Caco-2 (cell line): ENCODE data around the gene PIP4K2A. TPM values are rescaled to one million over a fixed set of nuclear protein-coding genes. Genes with fewer than 3 reads are reported as not detected.

Source experiments
- BruUV-seq: library from RNA; stranded (reverse); fragments of 400-500 nt; replicated peaks from 2 replicates; lab custom pipeline; 2021; lab: Mats Ljungman, UMichigan
- CTCF ChIA-PET: fragments of 300-600 bp; sonication (Branson Sonifier 250); formaldehyde crosslinking; loops from one replicate; lab custom pipeline; 2022; ENCODE audit warnings: antibody characterized with exemption; lab: Charles Lee
- POLR2A ChIA-PET: fragments of 300-600 bp; sonication (Branson Sonifier 250); formaldehyde crosslinking; loops from one replicate; lab custom pipeline; 2022; ENCODE audit warnings: antibody characterized with exemption; lab: Charles Lee
- DNase-seq, 2 experiments: peaks; one replicate each; pipeline versions ENCODE4 v3.0.0 to v3.0.0-alpha.2; 2020 to 2022
- H3K27me3 ChIP-seq: replicated peaks from 2 replicates; pipeline ENCODE4 v1.6.0; 2011; ENCODE audit warnings: low read length; ENCODE audit not compliant: control insufficient read depth, insufficient read depth
- H3K36me3 ChIP-seq: 2 replicates; pipeline ENCODE4 v1.5.1; 2011; ENCODE audit warnings: low read length; ENCODE audit not compliant: control insufficient read depth, insufficient read depth
- H3K4me1 ChIP-seq: fragments of 250-450 bp; sonication (Bioruptor Pico); 2 replicates; pipeline ENCODE4 v1.5.1; 2020; ENCODE audit warnings: mild to moderate bottlenecking
- H3K4me3 ChIP-seq: 2 replicates; pipeline ENCODE4 v1.5.1; 2011; ENCODE audit warnings: low read depth, mild to moderate bottlenecking, control low read depth, low read length
- H3K9me3 ChIP-seq: fragments of 250-450 bp; sonication (Bioruptor Pico); 2 replicates; pipeline ENCODE4 v1.5.1; 2020; ENCODE audit warnings: mild to moderate bottlenecking, moderate library complexity
- H3K27ac Mint-ChIP-seq: one replicate; pipeline ENCODE4 v1.8.0; 2022; ENCODE audit warnings: mixed read lengths; ENCODE audit not compliant: unreplicated experiment
- H3K27me3 Mint-ChIP-seq: one replicate; pipeline ENCODE4 v1.8.0; 2022; ENCODE audit warnings: mixed read lengths; ENCODE audit not compliant: insufficient read depth, unreplicated experiment
- H3K36me3 Mint-ChIP-seq: one replicate; pipeline ENCODE4 v1.8.0; 2022; ENCODE audit warnings: mild to moderate bottlenecking, mixed read lengths; ENCODE audit not compliant: insufficient read depth, unreplicated experiment
- H3K4me1 Mint-ChIP-seq: one replicate; pipeline ENCODE4 v1.8.0; 2022; ENCODE audit warnings: low read depth, mixed read lengths; ENCODE audit not compliant: unreplicated experiment
- H3K4me3 Mint-ChIP-seq: one replicate; pipeline ENCODE4 v1.8.0; 2022; ENCODE audit warnings: mild to moderate bottlenecking, moderate library complexity, mixed read lengths; ENCODE audit not compliant: unreplicated experiment
- H3K9me3 Mint-ChIP-seq: one replicate; pipeline ENCODE4 v1.8.0; 2022; ENCODE audit warnings: mixed read lengths; ENCODE audit not compliant: unreplicated experiment
- intact Hi-C: fragments of 100-400 bp; cut with micrococcal nuclease; formaldehyde crosslinking; loops from one replicate; pipeline ENCODE4 v1.10.0; 2022; ENCODE audit not compliant: unreplicated experiment
- total RNA-seq: library from RNA; stranded (reverse); gene quantifications from 2 replicates; pipeline ENCODE4 v1.2.3, GENCODE V29; 2022
- TF ChIP-seq, protein P1 (sequence below), 2 experiments: fragments of 200-600 bp in 1 of 2; IDR thresholded peaks; 1 replicate in 1 of 2; 2 replicates in 1 of 2; pipeline versions ENCODE4 v1.5.1 to v1.8.0; 2011 to 2022; ENCODE audit warnings: antibody characterized with exemption in 1 of 2, control low read depth in 1 of 2, inconsistent platforms in 1 of 2, low read depth in 1 of 2, low read length in 1 of 2, mild to moderate bottlenecking in 1 of 2, moderate library complexity in 1 of 2; ENCODE audit not compliant: insufficient read depth in 1 of 2, severe bottlenecking in 1 of 2, unreplicated experiment in 1 of 2

PIP4K2A gene
- total RNA-seq, 1 experiment from 2014 or later = 26.9 TPM

- Mint-ChIP-seq H3K36me3 (no peaks in the 10 kb centered on the region), H3K4me1 (no peaks in the 10 kb centered on the region), H3K27ac (no peak overlapping the region), H3K4me3 (no peak overlapping the region), H3K27me3 (no peaks in the 10 kb centered on the region), H3K9me3 (no peaks in the 10 kb centered on the region)
- BruUV-seq = no TSS peak
- DNase-seq = no peak
- no peaks in the 10 kb centered on the region for H3K4me1 ChIP-seq
- TF ChIP-seq, protein P1, sequence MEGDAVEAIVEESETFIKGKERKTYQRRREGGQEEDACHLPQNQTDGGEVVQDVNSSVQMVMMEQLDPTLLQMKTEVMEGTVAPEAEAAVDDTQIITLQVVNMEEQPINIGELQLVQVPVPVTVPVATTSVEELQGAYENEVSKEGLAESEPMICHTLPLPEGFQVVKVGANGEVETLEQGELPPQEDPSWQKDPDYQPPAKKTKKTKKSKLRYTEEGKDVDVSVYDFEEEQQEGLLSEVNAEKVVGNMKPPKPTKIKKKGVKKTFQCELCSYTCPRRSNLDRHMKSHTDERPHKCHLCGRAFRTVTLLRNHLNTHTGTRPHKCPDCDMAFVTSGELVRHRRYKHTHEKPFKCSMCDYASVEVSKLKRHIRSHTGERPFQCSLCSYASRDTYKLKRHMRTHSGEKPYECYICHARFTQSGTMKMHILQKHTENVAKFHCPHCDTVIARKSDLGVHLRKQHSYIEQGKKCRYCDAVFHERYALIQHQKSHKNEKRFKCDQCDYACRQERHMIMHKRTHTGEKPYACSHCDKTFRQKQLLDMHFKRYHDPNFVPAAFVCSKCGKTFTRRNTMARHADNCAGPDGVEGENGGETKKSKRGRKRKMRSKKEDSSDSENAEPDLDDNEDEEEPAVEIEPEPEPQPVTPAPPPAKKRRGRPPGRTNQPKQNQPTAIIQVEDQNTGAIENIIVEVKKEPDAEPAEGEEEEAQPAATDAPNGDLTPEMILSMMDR (IDR thresholded peaks at IDR 0.05; ENCODE audit: insufficient read depth in 1 of 2, low read depth in 1 of 2, low read length in 1 of 2, severe bottlenecking in 1 of 2, unreplicated experiment in 1 of 2) = no peak
- no peak overlapping the region for H3K4me3 ChIP-seq
- H3K9me3 ChIP-seq = no peaks in the 10 kb centered on the region
- no peaks in the 10 kb centered on the region for H3K36me3 ChIP-seq
- intact Hi-C loops = loop anchor here (10.0 kb wide), 1 partner anchor 236 kb away; the partner anchor contains the start of gene BMI1
- POLR2A ChIA-PET = no interaction called here
- CTCF ChIA-PET = no interaction called here
- no peaks in the 10 kb centered on the region for H3K27me3 ChIP-seq
Measured at GRCh38 chr10:22560096-22560912, 154.1 kb downstream of the PIP4K2A start.

DNA sequence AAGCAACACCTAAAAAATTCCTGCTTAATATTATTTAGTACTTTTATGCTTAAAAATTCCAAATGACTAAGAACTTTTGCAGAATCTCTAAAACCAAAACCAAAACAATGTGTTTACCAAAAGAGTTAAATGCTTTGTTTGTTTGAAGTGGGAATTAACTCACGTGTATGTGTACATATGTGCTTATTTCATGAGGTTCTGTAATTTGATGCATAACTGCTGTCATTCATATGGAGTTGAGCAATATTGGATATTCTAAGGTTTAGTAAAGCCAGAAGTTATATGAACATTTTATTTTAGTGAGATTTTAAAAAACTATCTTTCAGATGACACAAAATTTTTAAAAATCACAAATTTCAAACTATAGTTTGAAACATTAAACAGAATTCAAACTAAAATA, 157.1 kb downstream of the PIP4K2A start:
- ChIA-PET CTCF (no interaction called here), POLR2A (no interaction called here)
- TF ChIP-seq, protein P1 (IDR thresholded peaks at IDR 0.05; ENCODE audit: insufficient read depth in 1 of 2, low read depth in 1 of 2, low read length in 1 of 2, severe bottlenecking in 1 of 2, unreplicated experiment in 1 of 2) = no peak
- H3K4me1 ChIP-seq = no peaks in the 10 kb centered on the region
- no peaks in the 10 kb centered on the region for H3K36me3 ChIP-seq
- Mint-ChIP-seq H3K9me3 (no peaks in the 10 kb centered on the region), H3K4me3 (no peak overlapping the region), H3K27me3 (no peaks in the 10 kb centered on the region), H3K36me3 (no peaks in the 10 kb centered on the region), H3K27ac (no peak overlapping the region), H3K4me1 (no peaks in the 10 kb centered on the region)
- H3K9me3 ChIP-seq = no peaks in the 10 kb centered on the region
- intact Hi-C loops = no loop called here
- H3K27me3 ChIP-seq = no peaks in the 10 kb centered on the region
- no TSS peak for BruUV-seq
- DNase-seq = no peak
- H3K4me3 ChIP-seq = no peak overlapping the region

DNA sequence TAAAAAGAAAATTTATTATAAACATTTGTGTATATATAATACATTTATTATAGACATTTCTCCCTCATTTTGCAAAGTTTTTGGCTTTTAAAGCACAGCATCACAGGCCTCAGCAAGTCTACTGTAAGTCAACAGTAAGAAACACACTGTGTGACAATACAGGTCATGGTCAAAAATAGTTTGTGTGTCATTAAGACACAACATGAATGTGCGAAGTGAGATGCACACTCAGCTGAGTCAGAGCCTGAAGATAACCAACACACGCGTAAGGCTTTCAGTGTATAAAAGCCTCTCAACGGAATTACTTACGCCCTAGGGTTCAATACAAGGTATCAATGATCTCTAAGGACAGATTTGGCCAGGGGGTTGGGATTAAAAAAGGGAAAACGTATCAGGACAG, 157.6 kb downstream of the PIP4K2A start:
- no peak overlapping the region for H3K4me3 Mint-ChIP-seq
- H3K9me3 Mint-ChIP-seq = no peaks in the 10 kb centered on the region
- no peak overlapping the region for H3K27ac Mint-ChIP-seq
- POLR2A ChIA-PET = no interaction called here
- no peaks in the 10 kb centered on the region for H3K36me3 Mint-ChIP-seq
- Histone ChIP-seq H3K9me3 (no peaks in the 10 kb centered on the region), H3K27me3 (no peaks in the 10 kb centered on the region), H3K4me1 (no peaks in the 10 kb centered on the region), H3K4me3 (no peak overlapping the region), H3K36me3 (no peaks in the 10 kb centered on the region)
- CTCF ChIA-PET = no interaction called here
- BruUV-seq = no TSS peak
- H3K4me1 Mint-ChIP-seq = no peaks in the 10 kb centered on the region
- no peaks in the 10 kb centered on the region for H3K27me3 Mint-ChIP-seq
- TF ChIP-seq, protein P1 (IDR thresholded peaks at IDR 0.05; ENCODE audit: insufficient read depth in 1 of 2, low read depth in 1 of 2, low read length in 1 of 2, severe bottlenecking in 1 of 2, unreplicated experiment in 1 of 2) = no peak
- intact Hi-C loops = no loop called here
- DNase-seq = no peak
